ENCODE results near the gene PLPPR1.

Gene PLPPR1

DNA sequence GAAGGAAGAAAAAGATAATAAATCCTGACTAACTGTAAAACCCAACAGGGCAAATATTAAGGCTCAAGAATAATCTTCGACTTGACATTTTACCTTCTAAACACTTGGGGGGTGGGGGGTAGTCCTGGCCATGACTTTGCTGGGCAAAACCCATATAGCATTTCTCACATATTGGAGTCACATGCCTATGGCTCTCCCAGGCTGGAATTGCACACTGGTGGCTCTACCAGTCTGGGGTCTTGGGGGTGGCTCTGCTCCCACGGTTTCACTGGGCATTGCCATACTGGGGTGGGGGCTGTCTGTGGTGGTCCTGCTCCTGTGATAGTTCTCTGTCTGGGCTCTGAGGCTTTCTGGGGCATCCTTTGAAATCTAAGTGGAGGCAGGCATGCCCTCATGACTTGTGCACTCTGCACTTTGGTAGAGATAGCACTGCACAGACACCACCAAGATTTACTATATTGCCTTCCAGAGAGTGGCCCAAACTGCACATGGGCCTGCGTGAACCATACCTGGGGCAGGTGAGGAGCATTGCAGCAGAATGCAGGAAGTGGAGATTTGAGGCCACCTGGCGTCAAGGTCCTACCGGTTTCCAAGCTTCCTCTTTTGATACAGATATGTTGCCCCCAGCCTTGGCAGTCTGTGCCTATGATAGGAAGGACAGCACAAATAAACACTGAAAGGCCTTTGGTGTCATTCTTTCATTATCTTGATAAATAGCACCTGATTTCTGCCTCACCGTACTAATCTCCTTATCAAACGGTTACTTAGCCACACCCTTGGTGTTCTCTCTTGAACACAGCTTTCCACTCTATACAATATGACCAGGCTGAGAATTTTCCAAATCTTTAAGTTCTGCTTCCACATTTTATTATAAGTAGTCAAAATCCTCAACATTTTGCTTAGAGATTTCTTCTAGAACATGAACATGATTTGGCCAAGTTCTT lies 326.5 kb downstream of the PLPPR1 start:
- DNase-seq: no peak

DNA sequence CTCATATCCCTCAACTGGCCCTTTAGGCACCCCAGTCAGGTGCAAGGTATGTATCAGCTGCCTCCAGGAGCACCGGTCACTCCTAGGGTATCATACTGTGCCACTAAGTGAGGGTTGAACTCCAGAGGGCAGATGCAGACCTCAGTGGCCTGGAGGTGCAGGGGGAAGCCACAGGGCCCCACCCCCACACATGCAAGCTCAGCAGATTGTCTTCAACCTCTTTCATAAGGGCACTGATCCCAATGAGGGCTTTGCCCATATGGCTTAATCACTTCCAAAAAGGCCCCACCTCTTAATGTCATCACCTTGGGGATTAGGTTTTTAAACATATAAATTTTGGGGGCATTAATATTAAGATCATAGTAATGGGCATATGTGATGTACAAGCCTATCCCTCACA lies 328.1 kb downstream of the PLPPR1 start:
- no peak for DNase-seq

DNA sequence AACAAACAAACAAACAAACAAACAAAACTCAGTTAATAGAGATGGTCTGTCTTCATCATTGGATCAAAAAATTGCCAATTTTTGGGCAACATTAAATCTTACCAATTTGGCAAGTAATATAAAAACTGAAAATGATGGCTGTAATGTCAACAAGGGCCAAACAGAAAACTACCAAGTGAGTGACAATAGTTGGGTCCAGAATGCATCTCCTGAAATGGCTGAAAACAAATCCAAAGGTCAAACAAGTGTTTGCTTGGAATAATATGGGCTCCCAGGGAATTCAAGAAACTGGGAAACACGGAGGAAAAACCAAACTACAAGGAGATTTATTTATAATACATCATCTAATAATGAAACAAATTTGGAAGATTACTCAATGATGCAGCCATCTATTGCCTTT lies 331.2 kb downstream of the PLPPR1 start:
- DNase-seq: no peak

DNA sequence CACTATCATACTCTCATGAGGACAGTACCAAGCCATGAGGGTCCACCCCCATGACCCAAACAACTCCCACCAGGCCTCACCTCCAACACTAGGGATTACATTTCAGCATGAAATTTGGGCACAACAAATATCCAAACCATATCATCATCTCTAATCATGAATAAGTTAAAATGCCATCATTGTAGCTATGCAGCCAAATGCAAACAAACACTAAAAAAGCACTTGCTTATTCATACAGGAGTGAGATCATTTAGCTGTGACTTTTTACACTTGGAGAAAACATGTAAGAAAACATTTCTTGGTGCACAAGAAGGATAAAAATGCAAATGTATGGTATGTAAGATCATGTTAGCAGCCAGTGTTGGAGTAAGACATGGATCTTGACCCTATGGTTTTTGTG lies 332.1 kb downstream of the PLPPR1 start:
- no peak for DNase-seq

DNA sequence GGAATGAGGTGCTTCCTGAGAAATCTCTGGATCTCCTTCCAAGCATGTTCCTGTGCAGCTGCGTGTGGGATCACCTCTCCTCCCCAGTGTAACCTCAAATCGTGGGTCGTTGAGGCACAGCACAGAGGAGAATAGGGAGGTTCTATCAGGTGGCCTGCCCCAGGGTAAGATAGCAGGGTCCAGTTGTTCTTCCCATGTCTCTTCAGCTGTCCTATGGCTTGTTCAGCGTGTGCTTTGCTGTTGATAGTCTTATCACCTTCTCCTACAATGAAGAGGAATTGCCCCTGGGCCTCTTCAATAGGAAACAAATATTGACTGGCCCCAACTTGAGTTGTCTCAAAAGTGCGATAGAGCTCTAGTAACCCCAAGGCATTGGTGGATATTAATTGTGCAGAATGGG lies 333.9 kb downstream of the PLPPR1 start:
- DNase-seq: no peak

DNA sequence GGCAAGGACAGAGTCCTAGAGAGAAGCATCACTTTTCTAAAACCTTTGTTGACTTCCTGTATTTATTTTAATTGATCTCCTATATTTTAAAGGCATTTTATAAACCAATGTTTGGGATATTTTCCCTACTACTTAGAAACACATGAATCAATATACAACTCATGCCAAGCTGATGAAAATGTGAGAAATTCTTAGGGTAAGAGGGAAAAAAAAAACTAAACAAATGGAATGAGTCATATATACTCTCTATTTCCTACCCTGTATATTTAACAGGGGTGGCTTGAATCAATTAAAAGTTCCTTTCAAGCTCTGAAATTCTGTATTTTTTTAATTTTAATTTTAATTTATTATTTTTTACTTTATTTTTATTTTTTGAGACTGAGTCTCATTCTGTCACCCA lies 336.7 kb downstream of the PLPPR1 start:
- DNase-seq: no peak

DNA sequence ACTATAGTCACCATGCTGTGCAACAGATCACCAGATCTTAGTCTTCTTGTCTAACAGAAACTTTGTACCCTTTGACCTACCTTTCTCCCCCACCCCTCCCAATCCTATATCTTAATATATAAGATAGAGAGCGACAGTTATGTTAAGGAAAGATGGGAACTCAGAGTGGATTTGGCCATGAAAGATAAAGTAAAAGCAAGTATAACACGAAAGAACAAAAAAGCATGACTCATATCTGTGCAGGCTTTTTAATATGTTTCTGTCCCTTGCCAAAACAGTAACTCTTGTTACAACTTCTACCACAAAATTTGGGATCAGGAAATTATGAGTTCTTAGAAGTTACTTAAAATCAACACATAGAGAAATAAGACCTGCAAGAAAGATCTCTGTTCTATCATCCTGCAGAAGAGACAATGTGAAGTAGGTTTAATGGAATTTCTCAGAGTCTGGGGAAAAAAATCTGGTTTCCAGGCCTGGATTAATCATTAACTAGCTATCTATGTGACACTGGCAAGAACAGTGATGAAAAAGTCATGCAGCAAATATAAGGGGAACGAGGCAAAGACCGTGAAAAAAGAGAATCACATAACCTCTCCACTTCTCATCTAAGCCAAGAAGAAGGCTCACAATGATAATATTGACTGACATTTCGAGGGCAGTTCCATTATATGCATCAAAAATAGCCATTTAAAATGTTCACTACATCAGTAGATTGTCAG lies 337.7 kb downstream of the PLPPR1 start:
- DNase-seq: no peak

DNA sequence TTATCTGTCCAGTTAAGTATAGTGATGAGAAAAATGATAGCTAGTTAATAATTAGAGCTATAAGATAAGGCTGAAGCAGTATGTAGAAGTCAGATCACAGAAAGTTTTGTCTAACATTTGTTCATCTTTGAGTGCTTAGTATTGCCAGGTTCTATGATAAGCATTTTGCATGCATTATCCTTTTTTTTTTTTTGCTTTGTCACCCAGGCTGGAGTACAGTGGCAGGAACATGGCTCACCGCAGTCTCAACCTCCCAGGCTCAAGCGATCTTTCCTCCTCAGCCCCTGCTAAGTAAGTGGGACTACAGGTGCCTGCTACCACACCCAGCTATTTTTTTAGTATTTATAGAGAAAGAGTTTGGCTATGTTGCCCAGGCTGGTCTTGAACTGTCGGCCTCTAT lies 338.8 kb downstream of the PLPPR1 start:
- no peak for DNase-seq

DNA sequence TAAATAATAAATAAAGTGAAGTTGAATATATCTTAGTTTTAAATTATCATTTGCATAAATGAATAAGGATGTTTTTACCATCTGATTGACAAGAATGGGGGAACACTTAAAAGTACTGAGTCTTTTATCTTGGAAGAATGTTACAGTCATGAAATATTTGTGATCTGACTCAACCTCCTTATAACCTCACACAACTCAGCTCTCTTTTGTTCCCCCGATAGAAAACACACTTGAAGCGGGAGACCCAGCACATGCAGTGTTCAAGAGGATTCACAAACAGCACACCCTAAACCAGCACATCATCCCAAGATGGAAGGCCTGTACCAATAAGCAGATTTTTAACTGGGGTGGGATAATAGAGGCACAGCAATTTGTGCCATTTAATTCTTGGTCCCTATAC lies 340.8 kb downstream of the PLPPR1 start:
- DNase-seq: no peak

DNA sequence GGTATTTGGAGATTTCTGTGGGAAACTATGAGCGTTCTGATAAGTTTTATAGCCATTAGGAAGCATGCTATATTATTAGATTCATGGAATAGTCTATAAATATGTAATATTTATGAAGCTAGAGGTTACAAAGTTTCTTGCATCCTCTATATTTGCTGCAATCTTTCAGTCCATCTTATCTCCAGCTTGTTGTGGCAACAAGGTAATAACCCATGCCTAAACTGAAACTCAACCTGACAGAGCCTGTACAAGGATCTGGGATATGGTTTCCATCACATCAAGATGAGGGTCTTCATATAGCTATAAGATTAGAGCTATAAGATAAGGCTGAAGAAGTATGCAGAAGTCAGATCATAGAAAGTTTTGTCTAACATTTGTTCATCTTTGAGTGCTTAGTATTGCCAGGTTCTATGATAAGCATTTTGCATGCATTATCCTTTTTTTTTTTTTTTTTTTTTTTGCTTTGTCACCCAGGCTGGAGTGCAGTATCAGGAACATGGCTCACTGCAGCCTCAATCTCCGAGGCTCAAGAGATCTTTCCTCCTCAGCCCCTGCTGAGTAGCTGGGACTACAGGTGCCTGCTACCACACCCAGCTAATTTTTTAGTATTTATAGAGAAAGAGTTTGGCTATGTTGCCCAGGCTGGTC lies 341.5 kb downstream of the PLPPR1 start:
- no peak for DNase-seq

DNA sequence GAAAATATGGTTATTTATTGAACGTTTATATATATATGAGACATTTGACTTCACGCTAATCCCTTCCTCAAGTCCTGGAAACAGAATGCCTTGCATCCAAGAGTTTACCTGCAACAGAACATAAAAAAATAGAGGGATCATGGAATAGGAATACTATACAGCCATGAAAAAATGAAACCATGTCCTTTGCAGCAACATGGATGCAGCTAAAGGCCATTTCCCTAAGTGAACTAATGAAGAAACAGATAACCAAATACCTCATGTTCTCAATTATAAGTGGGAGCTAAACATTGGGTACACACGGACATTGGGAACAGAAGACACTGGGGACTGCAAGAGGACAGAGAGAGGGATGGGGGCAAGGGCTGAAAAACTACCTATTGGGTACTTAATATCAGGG lies 343.3 kb downstream of the PLPPR1 start:
- DNase-seq: no peak

DNA sequence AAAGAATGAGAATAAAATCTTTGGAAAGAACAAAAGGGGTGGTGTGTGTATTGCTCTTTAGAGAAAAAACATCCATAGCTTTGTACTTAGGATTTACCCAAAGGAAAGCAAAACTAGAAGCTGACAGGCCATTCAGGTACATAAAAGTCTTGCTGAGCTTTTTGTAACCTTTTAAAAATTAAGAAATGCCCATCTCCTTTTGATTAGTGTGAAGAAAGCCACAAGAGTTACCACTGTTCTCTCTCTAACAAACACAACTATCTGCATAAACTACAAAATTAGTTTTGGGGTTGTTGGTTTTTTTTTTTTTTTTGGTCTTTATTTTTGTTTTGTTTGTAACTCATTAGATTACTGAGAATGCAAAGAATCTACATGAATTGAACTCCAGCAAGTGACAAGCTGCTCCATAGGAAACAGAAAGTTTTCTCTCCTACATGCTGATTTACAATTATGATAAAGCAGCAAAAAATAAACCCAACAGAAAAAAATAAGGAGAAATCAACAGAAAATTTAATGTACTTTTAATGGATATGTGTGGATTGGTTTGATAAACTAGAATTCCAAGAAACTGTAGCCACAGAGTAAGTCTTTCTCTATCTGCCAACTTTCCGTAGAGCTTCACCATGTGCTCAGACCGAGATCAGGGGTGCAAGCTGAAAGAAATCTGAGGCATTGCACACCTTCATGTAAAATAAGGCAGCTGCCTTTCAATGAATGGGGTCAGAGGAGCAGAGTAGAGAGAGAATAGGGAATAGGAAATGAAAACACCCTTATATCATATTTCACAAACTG lies 344.0 kb downstream of the PLPPR1 start:
- no peak for DNase-seq

Data from activated naive CD4-positive, alpha-beta T cell treated with Interleukin-2 at 50 U/mL for 16 hours (primary cell).